ENCODE measurements around the gene RAB34.

DNA sequence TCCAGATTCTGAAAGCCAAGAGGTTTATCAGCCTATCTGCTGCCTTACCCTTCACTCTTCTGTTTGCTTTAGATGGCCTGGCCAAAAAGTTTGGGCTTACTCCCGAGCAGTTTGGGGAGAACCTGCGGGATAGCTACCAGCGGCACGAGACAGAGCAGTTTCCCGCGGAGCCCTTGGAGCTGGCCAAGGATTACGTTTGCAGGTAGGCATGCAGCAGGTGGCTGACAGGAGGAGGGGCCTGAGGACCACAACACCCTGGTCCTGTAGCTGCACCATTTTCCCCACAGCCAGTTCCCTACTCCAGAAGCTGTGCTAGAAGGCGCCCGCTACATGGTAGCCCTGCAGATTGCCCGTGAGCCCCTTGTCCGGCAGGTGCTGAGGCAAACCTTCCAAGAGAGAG, 35.0 kb downstream of the RAB34 start:
- TF ChIP-seq, protein P1, sequence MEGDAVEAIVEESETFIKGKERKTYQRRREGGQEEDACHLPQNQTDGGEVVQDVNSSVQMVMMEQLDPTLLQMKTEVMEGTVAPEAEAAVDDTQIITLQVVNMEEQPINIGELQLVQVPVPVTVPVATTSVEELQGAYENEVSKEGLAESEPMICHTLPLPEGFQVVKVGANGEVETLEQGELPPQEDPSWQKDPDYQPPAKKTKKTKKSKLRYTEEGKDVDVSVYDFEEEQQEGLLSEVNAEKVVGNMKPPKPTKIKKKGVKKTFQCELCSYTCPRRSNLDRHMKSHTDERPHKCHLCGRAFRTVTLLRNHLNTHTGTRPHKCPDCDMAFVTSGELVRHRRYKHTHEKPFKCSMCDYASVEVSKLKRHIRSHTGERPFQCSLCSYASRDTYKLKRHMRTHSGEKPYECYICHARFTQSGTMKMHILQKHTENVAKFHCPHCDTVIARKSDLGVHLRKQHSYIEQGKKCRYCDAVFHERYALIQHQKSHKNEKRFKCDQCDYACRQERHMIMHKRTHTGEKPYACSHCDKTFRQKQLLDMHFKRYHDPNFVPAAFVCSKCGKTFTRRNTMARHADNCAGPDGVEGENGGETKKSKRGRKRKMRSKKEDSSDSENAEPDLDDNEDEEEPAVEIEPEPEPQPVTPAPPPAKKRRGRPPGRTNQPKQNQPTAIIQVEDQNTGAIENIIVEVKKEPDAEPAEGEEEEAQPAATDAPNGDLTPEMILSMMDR (IDR thresholded peaks at IDR 0.05), result no peak
- TF ChIP-seq GATA3 (IDR thresholded peaks at IDR 0.05; ENCODE audit: borderline replicate concordance) (no peak), POLR2A (IDR thresholded peaks at IDR 0.05; ENCODE audit: low read length) (no peak), TP53 (CRISPR knock-in tag; IDR thresholded peaks at IDR 0.05) (no peak), SREBF2 (IDR thresholded peaks at IDR 0.05) (no peak), EP300 (IDR thresholded peaks at IDR 0.05) (no peak), HOXA7 (CRISPR knock-in tag; IDR thresholded peaks at IDR 0.05) (no peak), MAZ (IDR thresholded peaks at IDR 0.05; ENCODE audit: borderline replicate concordance, low read depth, low read length) (no peak), BHLHE40 (IDR thresholded peaks at IDR 0.05; ENCODE audit: low read depth, low read length) (no peak), RAD21 (conservative IDR thresholded peaks at IDR 0.05 in 1 of 2, IDR thresholded peaks at IDR 0.05 in 1 of 2) (no peak), FOXS1 (CRISPR knock-in tag; IDR thresholded peaks at IDR 0.05) (no peak)
- TF ChIP-seq, protein P2, sequence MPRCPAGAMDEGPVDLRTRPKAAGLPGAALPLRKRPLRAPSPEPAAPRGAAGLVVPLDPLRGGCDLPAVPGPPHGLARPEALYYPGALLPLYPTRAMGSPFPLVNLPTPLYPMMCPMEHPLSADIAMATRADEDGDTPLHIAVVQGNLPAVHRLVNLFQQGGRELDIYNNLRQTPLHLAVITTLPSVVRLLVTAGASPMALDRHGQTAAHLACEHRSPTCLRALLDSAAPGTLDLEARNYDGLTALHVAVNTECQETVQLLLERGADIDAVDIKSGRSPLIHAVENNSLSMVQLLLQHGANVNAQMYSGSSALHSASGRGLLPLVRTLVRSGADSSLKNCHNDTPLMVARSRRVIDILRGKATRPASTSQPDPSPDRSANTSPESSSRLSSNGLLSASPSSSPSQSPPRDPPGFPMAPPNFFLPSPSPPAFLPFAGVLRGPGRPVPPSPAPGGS (IDR thresholded peaks at IDR 0.05), result no peak
- TF ChIP-seq, protein P3, sequence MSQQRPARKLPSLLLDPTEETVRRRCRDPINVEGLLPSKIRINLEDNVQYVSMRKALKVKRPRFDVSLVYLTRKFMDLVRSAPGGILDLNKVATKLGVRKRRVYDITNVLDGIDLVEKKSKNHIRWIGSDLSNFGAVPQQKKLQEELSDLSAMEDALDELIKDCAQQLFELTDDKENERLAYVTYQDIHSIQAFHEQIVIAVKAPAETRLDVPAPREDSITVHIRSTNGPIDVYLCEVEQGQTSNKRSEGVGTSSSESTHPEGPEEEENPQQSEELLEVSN (IDR thresholded peaks at IDR 0.05; ENCODE audit: borderline replicate concordance, low read depth), result no peak
- TF ChIP-seq, protein P4, sequence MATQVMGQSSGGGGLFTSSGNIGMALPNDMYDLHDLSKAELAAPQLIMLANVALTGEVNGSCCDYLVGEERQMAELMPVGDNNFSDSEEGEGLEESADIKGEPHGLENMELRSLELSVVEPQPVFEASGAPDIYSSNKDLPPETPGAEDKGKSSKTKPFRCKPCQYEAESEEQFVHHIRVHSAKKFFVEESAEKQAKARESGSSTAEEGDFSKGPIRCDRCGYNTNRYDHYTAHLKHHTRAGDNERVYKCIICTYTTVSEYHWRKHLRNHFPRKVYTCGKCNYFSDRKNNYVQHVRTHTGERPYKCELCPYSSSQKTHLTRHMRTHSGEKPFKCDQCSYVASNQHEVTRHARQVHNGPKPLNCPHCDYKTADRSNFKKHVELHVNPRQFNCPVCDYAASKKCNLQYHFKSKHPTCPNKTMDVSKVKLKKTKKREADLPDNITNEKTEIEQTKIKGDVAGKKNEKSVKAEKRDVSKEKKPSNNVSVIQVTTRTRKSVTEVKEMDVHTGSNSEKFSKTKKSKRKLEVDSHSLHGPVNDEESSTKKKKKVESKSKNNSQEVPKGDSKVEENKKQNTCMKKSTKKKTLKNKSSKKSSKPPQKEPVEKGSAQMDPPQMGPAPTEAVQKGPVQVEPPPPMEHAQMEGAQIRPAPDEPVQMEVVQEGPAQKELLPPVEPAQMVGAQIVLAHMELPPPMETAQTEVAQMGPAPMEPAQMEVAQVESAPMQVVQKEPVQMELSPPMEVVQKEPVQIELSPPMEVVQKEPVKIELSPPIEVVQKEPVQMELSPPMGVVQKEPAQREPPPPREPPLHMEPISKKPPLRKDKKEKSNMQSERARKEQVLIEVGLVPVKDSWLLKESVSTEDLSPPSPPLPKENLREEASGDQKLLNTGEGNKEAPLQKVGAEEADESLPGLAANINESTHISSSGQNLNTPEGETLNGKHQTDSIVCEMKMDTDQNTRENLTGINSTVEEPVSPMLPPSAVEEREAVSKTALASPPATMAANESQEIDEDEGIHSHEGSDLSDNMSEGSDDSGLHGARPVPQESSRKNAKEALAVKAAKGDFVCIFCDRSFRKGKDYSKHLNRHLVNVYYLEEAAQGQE (IDR thresholded peaks at IDR 0.05), result no peak

Measured in A549 (cell line).